H9 (cell line): ENCODE measurements around the gene RAB3A. TPM values are rescaled to one million over a fixed set of nuclear protein-coding genes. Genes with fewer than 3 reads are reported as not detected.

Experiments
- DNase-seq: peaks from one replicate; pipeline ENCODE4 v3.0.0-alpha.2; 2017
- H2AFZ ChIP-seq: one replicate; pipeline ENCODE4 v1.6.1; 2013; ENCODE audit warnings: mild to moderate bottlenecking, low read length, control low read depth, moderate library complexity
- H2AK5ac ChIP-seq: 2 replicates; pipeline ENCODE4 v1.6.1; 2013; ENCODE audit warnings: low read length, control low read depth, mixed read lengths; ENCODE audit not compliant: insufficient read length
- H2BK120ac ChIP-seq: one replicate; pipeline ENCODE4 v1.6.1; 2013; ENCODE audit warnings: low read depth, mild to moderate bottlenecking, low read length, control low read depth, inconsistent platforms; ENCODE audit not compliant: poor library complexity, severe bottlenecking
- H2BK12ac ChIP-seq: 2 replicates; pipeline ENCODE4 v1.6.1; 2013; ENCODE audit warnings: low read length, control low read depth, mixed read lengths, low read depth; ENCODE audit not compliant: insufficient read length
- H2BK15ac ChIP-seq: 2 replicates; pipeline ENCODE4 v1.6.1; 2013; ENCODE audit warnings: low read depth, low read length, control low read depth
- H2BK20ac ChIP-seq: one replicate; pipeline ENCODE4 v1.6.1; 2013; ENCODE audit warnings: low read depth, mild to moderate bottlenecking, low read length, control low read depth, inconsistent platforms; ENCODE audit not compliant: poor library complexity, severe bottlenecking
- H2BK5ac ChIP-seq: 2 replicates; pipeline ENCODE4 v1.6.1; 2013; ENCODE audit warnings: low read length, control low read depth, mixed read lengths; ENCODE audit not compliant: insufficient read length
- H3K14ac ChIP-seq: 2 replicates; pipeline ENCODE4 v1.6.1; 2013; ENCODE audit warnings: low read length, control low read depth; ENCODE audit not compliant: insufficient read depth
- H3K18ac ChIP-seq: 2 replicates; pipeline ENCODE4 v1.6.1; 2013; ENCODE audit warnings: low read depth, mild to moderate bottlenecking, mixed read lengths, low read length, control low read depth; ENCODE audit not compliant: insufficient read length
- H3K23ac ChIP-seq: 2 replicates; pipeline ENCODE4 v1.6.1; 2013; ENCODE audit warnings: low read length, control low read depth, mixed read lengths, low read depth; ENCODE audit not compliant: insufficient read length
- H3K23me2 ChIP-seq: 2 replicates; pipeline ENCODE4 v1.6.1; 2013; ENCODE audit warnings: low read depth, mild to moderate bottlenecking, mixed read lengths, low read length, control low read depth; ENCODE audit not compliant: insufficient read length, poor library complexity, severe bottlenecking
- H3K27ac ChIP-seq: 2 replicates; pipeline ENCODE4 v1.5.1; 2013; ENCODE audit warnings: low read length, control low read depth, mixed read lengths, low read depth; ENCODE audit not compliant: insufficient read length
- H3K27me3 ChIP-seq: 2 replicates; pipeline ENCODE4 v1.6.1; 2013; ENCODE audit warnings: low read length, control low read depth, inconsistent platforms; ENCODE audit not compliant: insufficient read depth
- H3K4ac ChIP-seq: 2 replicates; pipeline ENCODE4 v1.6.1; 2013; ENCODE audit warnings: low read depth, mild to moderate bottlenecking, control low read depth, inconsistent platforms, low read length, moderate library complexity
- H3K4me1 ChIP-seq: 2 replicates; pipeline ENCODE4 v1.6.1; 2013; ENCODE audit warnings: low read length, control low read depth, inconsistent platforms; ENCODE audit not compliant: insufficient read depth
- H3K4me2 ChIP-seq: 2 replicates; pipeline ENCODE4 v1.6.1; 2013; ENCODE audit warnings: low read length, control low read depth, mixed read lengths; ENCODE audit not compliant: insufficient read length, insufficient read depth
- H3K56ac ChIP-seq: 2 replicates; pipeline ENCODE4 v1.6.1; 2013; ENCODE audit warnings: low read depth, mild to moderate bottlenecking, mixed read lengths, low read length, control low read depth; ENCODE audit not compliant: insufficient read length
- H3K79me1 ChIP-seq: 2 replicates; pipeline ENCODE4 v1.6.1; 2013; ENCODE audit warnings: low read depth, mild to moderate bottlenecking, moderate library complexity, low read length, control low read depth, inconsistent platforms; ENCODE audit not compliant: insufficient read depth, poor library complexity, severe bottlenecking
- H3K79me2 ChIP-seq: 2 replicates; pipeline ENCODE4 v1.6.1; 2013; ENCODE audit warnings: low read length, control low read depth, inconsistent platforms; ENCODE audit not compliant: insufficient read depth
- H3K9ac ChIP-seq: 2 replicates; pipeline ENCODE4 v1.6.1; 2013; ENCODE audit warnings: low read length, control low read depth, mixed read lengths; ENCODE audit not compliant: insufficient read length; ENCODE audit errors: extremely low read depth
- H3K9me3 ChIP-seq: one replicate; pipeline ENCODE4 v1.6.1; 2013; ENCODE audit warnings: low read depth, low read length, inconsistent platforms; ENCODE audit not compliant: control insufficient read depth
- H3T11ph ChIP-seq: one replicate; pipeline ENCODE4 v1.6.1; 2013; ENCODE audit warnings: mild to moderate bottlenecking, low read length, control low read depth, inconsistent platforms
- H4K20me1 ChIP-seq: one replicate; pipeline ENCODE4 v1.6.1; 2013; ENCODE audit not compliant: control insufficient read depth, insufficient read length, insufficient read depth
- H4K5ac ChIP-seq: 2 replicates; pipeline ENCODE4 v1.6.1; 2013; ENCODE audit warnings: low read depth, mild to moderate bottlenecking, mixed read lengths, low read length, control low read depth; ENCODE audit not compliant: insufficient read length
- H4K8ac ChIP-seq: replicated peaks from 2 replicates; pipeline ENCODE4 v1.6.1; 2013; ENCODE audit warnings: low read length, control low read depth, mixed read lengths, low read depth; ENCODE audit not compliant: insufficient read length
- H4K91ac ChIP-seq: 2 replicates; pipeline ENCODE4 v1.6.1; 2013; ENCODE audit warnings: low read depth, mild to moderate bottlenecking, moderate library complexity, mixed read lengths, low read length, control low read depth; ENCODE audit not compliant: insufficient read length
- H3K27ac Mint-ChIP-seq, 3 experiments: 2 replicates in 2 of 3; 3 replicates in 1 of 3; pipeline ENCODE4 v1.8.0; 2020 to 2021; ENCODE audit warnings: mixed read lengths in 3 of 3, mild to moderate bottlenecking in 1 of 3, moderate library complexity in 1 of 3
- H3K27me3 Mint-ChIP-seq: 2 replicates; pipeline ENCODE4 v1.8.0; 2021; ENCODE audit warnings: low read depth, mild to moderate bottlenecking, moderate library complexity, mixed read lengths
- H3K36me3 Mint-ChIP-seq, 3 experiments: 2 replicates in 2 of 3; 3 replicates in 1 of 3; pipeline ENCODE4 v1.8.0; 2020 to 2021; ENCODE audit warnings: low read depth in 3 of 3, mixed read lengths in 3 of 3; ENCODE audit not compliant: insufficient read depth in 1 of 3
- H3K4me1 Mint-ChIP-seq, 2 experiments: 2 replicates each; pipeline ENCODE4 v1.8.0; 2020; ENCODE audit warnings: mixed read lengths in 2 of 2
- H3K4me3 Mint-ChIP-seq, 2 experiments: 2 replicates in 1 of 2; 3 replicates in 1 of 2; pipeline ENCODE4 v1.8.0; 2020 to 2021; ENCODE audit warnings: mild to moderate bottlenecking in 2 of 2, mixed read lengths in 2 of 2, moderate library complexity in 1 of 2
- H3K9me3 Mint-ChIP-seq, 2 experiments: 2 replicates in 1 of 2; 3 replicates in 1 of 2; pipeline ENCODE4 v1.8.0; 2020; ENCODE audit warnings: mild to moderate bottlenecking in 2 of 2, mixed read lengths in 2 of 2, moderate library complexity in 1 of 2
- WGBS: extraction: QIAGEN DNeasy Blood & Tissue Kit; methylation state at CpG from one replicate; pipeline ENCODE4 v1.1.7; 2013; ENCODE audit warnings: missing lambda C conversion rate, low lambda C conversion rate, mixed read lengths; ENCODE audit not compliant: insufficient read length; ENCODE audit errors: extremely low coverage; 5-methylcytosine and 5-hydroxymethylcytosine counted together
- total RNA-seq: library from RNA; stranded (reverse); gene quantifications from 2 replicates; pipeline ENCODE4 v1.2.1, GENCODE V29; 2021
- TF ChIP-seq, protein P1 (sequence below): fragments of 200-600 bp; sonication (generic); conservative IDR thresholded peaks from 3 replicates; pipeline ENCODE4 v1.8.0; 2021; ENCODE audit warnings: antibody characterized with exemption, mild to moderate bottlenecking

The RAB3A gene
- total RNA-seq, 1 experiment from 2014 or later = 6.8 TPM

DNA sequence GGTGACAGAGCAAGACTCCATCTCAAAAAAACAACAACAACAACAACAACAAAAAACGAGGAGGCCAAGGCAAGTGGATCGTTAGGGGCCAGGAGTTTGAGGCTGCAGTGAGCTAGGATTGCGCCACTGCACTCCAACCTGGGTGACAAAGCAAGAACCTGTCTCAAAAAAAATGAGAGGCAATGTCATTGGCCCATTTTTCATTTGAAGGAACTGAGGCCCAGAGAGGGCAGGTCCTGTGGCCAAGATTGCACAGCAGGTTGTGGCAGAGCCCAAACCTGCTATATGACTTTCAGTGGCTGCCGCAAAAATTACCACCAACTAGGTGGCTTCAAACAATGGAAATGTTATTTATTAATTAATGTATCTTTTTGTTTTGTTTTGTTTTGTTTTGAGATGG, 45.4 kb downstream of the RAB3A start:
- no peak overlapping the region for H4K91ac ChIP-seq
- H3K27me3 ChIP-seq = no peaks in the 10 kb centered on the region
- peaks cover 13 to 30% of the 10 kb centered on the region in 2 experiments for H3K4me1 Mint-ChIP-seq
- H4K20me1 ChIP-seq = peaks cover 4% of the 10 kb centered on the region
- H3K36me3 Mint-ChIP-seq = peaks cover 14 to 31% (median 30%) of the 10 kb centered on the region in 3 experiments; a peak in 6 of 7 replicates
- no peak overlapping the region for H3K56ac ChIP-seq
- H3K79me1 ChIP-seq = no peaks in the 10 kb centered on the region
- H4K5ac ChIP-seq = no peak overlapping the region
- no peak overlapping the region for H3K9ac ChIP-seq
- H3K23ac ChIP-seq = no peak overlapping the region
- no peak overlapping the region for H2AFZ ChIP-seq
- H3K27ac ChIP-seq = no peak overlapping the region
- no peak overlapping the region for H3K18ac ChIP-seq
- H3K4me2 ChIP-seq = no peak overlapping the region
- no peak overlapping the region for H3K27ac Mint-ChIP-seq
- no peak overlapping the region for H2BK15ac ChIP-seq
- H3T11ph ChIP-seq = no peak overlapping the region
- no peak overlapping the region for H3K14ac ChIP-seq
- no peaks in the 10 kb centered on the region for H3K27me3 Mint-ChIP-seq
- H3K23me2 ChIP-seq = peaks cover 7% of the 10 kb centered on the region
- no peaks in the 10 kb centered on the region for H3K79me2 ChIP-seq
- H2BK5ac ChIP-seq = no peak overlapping the region
- WGBS = no CpG with 5 or more reads among the region's 4 CpGs
- no peak overlapping the region for H2BK120ac ChIP-seq
- no peak overlapping the region for H2BK12ac ChIP-seq
- no peak overlapping the region for H2BK20ac ChIP-seq
- TF ChIP-seq, protein P1, sequence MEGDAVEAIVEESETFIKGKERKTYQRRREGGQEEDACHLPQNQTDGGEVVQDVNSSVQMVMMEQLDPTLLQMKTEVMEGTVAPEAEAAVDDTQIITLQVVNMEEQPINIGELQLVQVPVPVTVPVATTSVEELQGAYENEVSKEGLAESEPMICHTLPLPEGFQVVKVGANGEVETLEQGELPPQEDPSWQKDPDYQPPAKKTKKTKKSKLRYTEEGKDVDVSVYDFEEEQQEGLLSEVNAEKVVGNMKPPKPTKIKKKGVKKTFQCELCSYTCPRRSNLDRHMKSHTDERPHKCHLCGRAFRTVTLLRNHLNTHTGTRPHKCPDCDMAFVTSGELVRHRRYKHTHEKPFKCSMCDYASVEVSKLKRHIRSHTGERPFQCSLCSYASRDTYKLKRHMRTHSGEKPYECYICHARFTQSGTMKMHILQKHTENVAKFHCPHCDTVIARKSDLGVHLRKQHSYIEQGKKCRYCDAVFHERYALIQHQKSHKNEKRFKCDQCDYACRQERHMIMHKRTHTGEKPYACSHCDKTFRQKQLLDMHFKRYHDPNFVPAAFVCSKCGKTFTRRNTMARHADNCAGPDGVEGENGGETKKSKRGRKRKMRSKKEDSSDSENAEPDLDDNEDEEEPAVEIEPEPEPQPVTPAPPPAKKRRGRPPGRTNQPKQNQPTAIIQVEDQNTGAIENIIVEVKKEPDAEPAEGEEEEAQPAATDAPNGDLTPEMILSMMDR = no peak
- H3K4ac ChIP-seq = no peak overlapping the region
- H2AK5ac ChIP-seq = no peak overlapping the region
- DNase-seq = no peak
- no peak overlapping the region for H4K8ac ChIP-seq
- H3K9me3 ChIP-seq = no peaks in the 10 kb centered on the region
- no peaks in the 10 kb centered on the region for H3K9me3 Mint-ChIP-seq
- H3K4me1 ChIP-seq = 0 out of 2 replicates have a peak, but pooled peaks cover 2% of the 10 kb centered on the region
- H3K4me3 Mint-ChIP-seq = no peak overlapping the region
